Pancreas (tissue), 10 donors: ENCODE results near the gene MYPN. TPM values are rescaled to one million over a fixed set of nuclear protein-coding genes. Genes with fewer than 3 reads are reported as not detected.
A peak's percentile ranks its signal among the peaks of the same experiment; 100 is the strongest.
"Not testable (repeated sequence)": the region's sequence is repeated elsewhere in the genome, so short reads cannot be mapped to it uniquely, and the experiment has no call there.

ENCODE experiments used
- ATAC-seq, 4 donors: fragments of 200-7000 bp; cut with Tn5 transposase; one replicate each; pipeline versions ENCODE4 v1.8.0 to v1.9.1; 2020; ENCODE audit warnings: mild to moderate bottlenecking in 4 of 4, moderate library complexity in 4 of 4
- DNase-seq, 6 donors: peaks; one replicate each; pipeline ENCODE4 v3.0.0-alpha.2; 2020
- FAIRE-seq: peaks from 2 replicates; lab custom pipeline; 2012; peaks lifted over from hg19 to GRCh38; lab: Jason Lieb, UNC
- H3K27ac ChIP-seq, 4 donors: fragments of 200-600 bp; sonication (generic); 1 replicate in 3 of 4; 2 replicates in 1 of 4; pipeline versions ENCODE4 v1.5.0 to v1.8.0; 2020
- H3K27me3 ChIP-seq, 4 donors: fragments of 200-600 bp; one replicate each; pipeline ENCODE4 v1.8.0; 2021
- H3K36me3 ChIP-seq, 3 donors: fragments of 200-600 bp; sonication (generic) in 1 of 3; one replicate each; pipeline versions ENCODE4 v1.5.0 to v1.8.0; 2020 to 2021
- H3K4me1 ChIP-seq, 3 donors: fragments of 200-600 bp; one replicate each; pipeline ENCODE4 v1.8.0; 2021
- H3K4me3 ChIP-seq, 4 donors: fragments of 200-600 bp; sonication (generic) in 2 of 4; one replicate each; pipeline versions ENCODE4 v1.5.0 to v1.8.0; 2020 to 2021
- H3K9me3 ChIP-seq, 4 donors: fragments of 200-600 bp; one replicate each; pipeline ENCODE4 v1.8.0; 2021
- WGBS, 2 donors: extraction: QIAGEN DNeasy Blood & Tissue Kit; methylation state at CpG; one replicate each; pipeline ENCODE4 v1.1.7; 2013; 5-methylcytosine and 5-hydroxymethylcytosine counted together
- intact Hi-C, 3 donors: fragments of 100-400 bp; cut with DNase I; formaldehyde crosslinking; loops; one replicate each; pipeline versions ENCODE4 v1.11.1 to v1.14.2; 2022
- polyA plus RNA-seq, 2 donors: library from polyadenylated mRNA; stranded (reverse); fragments of 200-250 nt; gene quantifications; one replicate each; pipeline ENCODE4 v1.2.3, GENCODE V29; 2013
- total RNA-seq, 6 donors: library from RNA; stranded (reverse); fragmentation: NEBNext Ultra II Directional in 4 of 6; extraction: Animal tissue kit (Norgen Biotek cat#: 25700) in 4 of 6; gene quantifications; one replicate each; pipeline versions ENCODE4 v1.2.1 to v1.2.4, GENCODE V29; 2021 to 2023
- TF ChIP-seq, protein P1 (sequence below), 4 donors: fragments of 200-600 bp; sonication (generic) in 3 of 4; IDR thresholded peaks; one replicate each; pipeline versions ENCODE4 v1.5.0 to v1.8.0; 2021; ENCODE audit warnings: antibody characterized with exemption in 4 of 4
- donor health status: healthy with polysubstance abuse.
- donor health status: DM: no; HTN: no; CAD: no; lungs with moderate emphysema.
- donor health status: DM: no; HTN: no; CAD: no.
- donor health status: control.
- donor health status: control.
- donor health status: Bipolar disorder and iron deficiency.
- donor health status: DM: yes; HTN: yes; CAD: no.
- donor health status: DM: no; HTN: no; CAD: no.
- donor health status: DM: no; HTN: no; CAD: no.
- donor health status: DM: yes; HTN: yes; CAD: no.

The MYPN gene
- total and polyA plus RNA-seq, 8 donors: 0.16 to 0.83 (median 0.37) TPM

DNA sequence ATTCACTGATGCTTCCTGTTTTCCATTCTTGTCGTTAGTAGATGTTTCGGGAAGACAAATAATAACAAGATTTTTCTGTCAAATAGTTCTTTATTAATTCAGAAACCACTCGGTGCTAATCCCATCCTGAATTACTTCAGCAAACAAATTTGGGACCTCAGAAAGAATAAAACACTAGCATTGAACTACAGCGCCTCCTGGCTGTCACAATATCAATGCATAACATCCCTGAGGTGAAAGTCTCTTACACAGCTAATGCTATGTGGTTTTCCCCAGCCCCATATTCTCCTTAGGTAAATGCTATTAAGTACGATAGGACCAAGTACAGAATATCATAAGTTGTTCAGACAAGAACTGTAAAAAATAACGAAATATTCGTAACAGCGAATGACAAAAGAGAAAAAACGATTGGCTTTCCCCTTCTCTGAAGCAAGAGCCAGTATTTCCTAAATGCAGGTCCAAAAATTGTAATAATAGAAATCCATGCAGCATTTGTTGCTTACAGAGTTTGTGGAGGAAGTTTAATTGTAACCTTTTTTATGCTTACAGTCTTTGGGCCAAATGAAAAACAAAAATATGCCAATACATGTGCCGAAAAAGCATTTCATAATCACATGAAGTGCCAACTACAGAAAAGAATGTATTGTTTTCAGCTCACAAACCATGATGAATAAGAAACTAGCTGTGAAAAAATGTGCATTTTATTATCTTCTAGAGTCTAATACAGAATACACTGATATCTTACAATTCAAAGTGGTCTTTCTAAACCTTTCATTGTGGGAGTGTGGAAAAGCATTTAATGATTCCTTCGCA is 47.3 kb downstream of the MYPN start:
- WGBS, 2 donors: 35 to 45% methylated on average over 11 of the region's 11 CpGs
- no peak overlapping the region for H3K4me3 ChIP-seq
- no peak overlapping the region for H3K27ac ChIP-seq
- peak in 3 of 4 donors; percentile 61 to 67 (median 62) for ATAC-seq
- intact Hi-C loops: loop anchor here in 2 of 3 donors (5.0 to 10.0 kb wide), 3 partner anchors 74 to 302 kb away; no protein-coding TSS in a partner anchor
- H3K27me3 ChIP-seq: no peaks in the 10 kb centered on the region
- H3K9me3 ChIP-seq: no peaks in the 10 kb centered on the region
- FAIRE-seq: peak; percentile 9
- TF ChIP-seq, protein P1, sequence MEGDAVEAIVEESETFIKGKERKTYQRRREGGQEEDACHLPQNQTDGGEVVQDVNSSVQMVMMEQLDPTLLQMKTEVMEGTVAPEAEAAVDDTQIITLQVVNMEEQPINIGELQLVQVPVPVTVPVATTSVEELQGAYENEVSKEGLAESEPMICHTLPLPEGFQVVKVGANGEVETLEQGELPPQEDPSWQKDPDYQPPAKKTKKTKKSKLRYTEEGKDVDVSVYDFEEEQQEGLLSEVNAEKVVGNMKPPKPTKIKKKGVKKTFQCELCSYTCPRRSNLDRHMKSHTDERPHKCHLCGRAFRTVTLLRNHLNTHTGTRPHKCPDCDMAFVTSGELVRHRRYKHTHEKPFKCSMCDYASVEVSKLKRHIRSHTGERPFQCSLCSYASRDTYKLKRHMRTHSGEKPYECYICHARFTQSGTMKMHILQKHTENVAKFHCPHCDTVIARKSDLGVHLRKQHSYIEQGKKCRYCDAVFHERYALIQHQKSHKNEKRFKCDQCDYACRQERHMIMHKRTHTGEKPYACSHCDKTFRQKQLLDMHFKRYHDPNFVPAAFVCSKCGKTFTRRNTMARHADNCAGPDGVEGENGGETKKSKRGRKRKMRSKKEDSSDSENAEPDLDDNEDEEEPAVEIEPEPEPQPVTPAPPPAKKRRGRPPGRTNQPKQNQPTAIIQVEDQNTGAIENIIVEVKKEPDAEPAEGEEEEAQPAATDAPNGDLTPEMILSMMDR (IDR thresholded peaks at IDR 0.05): peak; percentile 47 to 57 (median 56)
- no peaks in the 10 kb centered on the region for H3K36me3 ChIP-seq
- H3K4me1 ChIP-seq: peaks cover 0 to 15% (median 9%) of the 10 kb centered on the region in 3 donors
- peak in 3 of 6 donors; percentile 27 to 61 (median 32) for DNase-seq

DNA sequence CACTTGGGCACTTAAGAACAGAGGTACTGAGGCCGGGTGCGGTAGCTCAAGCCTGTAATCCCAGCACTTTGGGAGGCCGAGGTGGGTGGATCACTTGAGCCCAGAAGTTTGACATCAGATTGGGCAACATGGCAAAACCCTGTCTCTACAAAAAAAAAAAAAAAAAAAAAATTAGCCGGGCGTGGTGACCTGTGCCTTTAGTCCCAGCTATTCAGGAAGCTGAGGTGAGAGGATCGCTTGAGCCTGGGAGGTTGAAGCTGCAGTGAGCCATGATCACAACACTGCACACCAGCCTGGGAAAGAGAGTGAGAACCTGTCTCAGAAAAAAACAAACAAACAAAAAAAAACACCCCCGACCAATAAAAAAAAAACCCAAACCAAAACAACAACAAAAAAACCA is 48.2 kb downstream of the MYPN start:
- WGBS, 2 donors: 87 to 93% methylated on average over 5 to 7 of the region's 7 CpGs
- not testable (repeated sequence) for ATAC-seq, H3K27ac ChIP-seq, DNase-seq, H3K27me3 ChIP-seq, FAIRE-seq, H3K36me3 ChIP-seq, H3K4me3 ChIP-seq, H3K9me3 ChIP-seq
- intact Hi-C loops: loop anchor here in 2 of 3 donors (5.0 to 10.0 kb wide), 3 partner anchors 75 to 303 kb away; no protein-coding TSS in a partner anchor
- H3K4me1 ChIP-seq: peaks cover 0 to 15% (median 9%) of the 10 kb centered on the region in 3 donors

DNA sequence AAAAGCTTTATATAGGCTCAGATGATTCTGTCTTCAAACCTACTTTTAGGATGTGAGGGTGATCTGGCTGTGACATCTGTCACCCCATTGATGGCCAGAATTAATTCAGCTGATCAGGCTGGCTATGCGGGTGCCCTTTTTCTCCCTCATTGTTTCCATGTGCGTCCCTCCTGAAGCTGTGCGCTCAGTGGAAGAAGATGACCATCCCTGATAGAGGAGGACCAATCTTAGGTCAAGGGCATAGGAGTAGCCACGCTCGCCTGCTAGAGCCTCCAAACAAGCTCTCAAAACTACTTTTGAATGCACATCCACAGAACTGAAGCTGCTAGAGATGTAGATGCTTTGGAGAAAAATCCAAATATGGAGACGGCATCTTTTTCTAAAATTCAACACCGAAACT is 48.7 kb downstream of the MYPN start:
- no peak for ATAC-seq
- Histone ChIP-seq H3K36me3 (no peaks in the 10 kb centered on the region), H3K27me3 (no peaks in the 10 kb centered on the region), H3K4me3 (no peak overlapping the region), H3K27ac (no peak overlapping the region), H3K4me1 (peaks cover 0 to 14% (median 9%) of the 10 kb centered on the region in 3 donors), H3K9me3 (no peaks in the 10 kb centered on the region)
- WGBS, 2 donors: 91 to 92% methylated on average over 7 of the region's 7 CpGs
- no peak for FAIRE-seq
- DNase-seq: no peak
- intact Hi-C loops: loop anchor here in 2 of 3 donors (5.0 to 10.0 kb wide), 3 partner anchors 76 to 303 kb away; no protein-coding TSS in a partner anchor
- TF ChIP-seq, protein P1 (IDR thresholded peaks at IDR 0.05): no peak

DNA sequence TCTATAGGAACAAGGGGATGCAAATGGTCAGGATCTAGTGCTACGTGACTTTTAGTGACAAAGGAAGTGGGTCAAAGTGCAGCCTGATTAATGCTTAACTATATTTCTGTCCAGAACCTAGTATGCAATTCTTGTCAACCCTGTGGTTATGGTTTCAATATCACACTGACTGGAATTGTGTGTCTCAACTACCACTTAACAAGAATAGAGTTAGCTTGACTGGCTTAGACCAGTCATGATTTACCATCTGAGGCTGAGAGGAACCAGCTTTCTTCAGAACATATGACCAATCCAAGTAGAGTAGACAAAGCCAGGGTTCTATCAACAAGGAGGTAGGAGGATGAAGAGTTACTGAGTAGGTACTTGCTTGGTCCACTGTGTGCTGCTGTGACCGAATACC is 54.4 kb downstream of the MYPN start:
- DNase-seq (no peak), FAIRE-seq (no peak), ATAC-seq (peak in 3 of 4 donors; percentile 23 to 67 (median 26))
- Histone ChIP-seq H3K4me1 (no peaks in the 10 kb centered on the region), H3K4me3 (no peak overlapping the region), H3K27me3 (no peaks in the 10 kb centered on the region), H3K9me3 (no peaks in the 10 kb centered on the region), H3K36me3 (no peaks in the 10 kb centered on the region), H3K27ac (no peak overlapping the region)
- WGBS, 2 donors: 47 to 50% methylated on average over 2 of the region's 2 CpGs
- TF ChIP-seq, protein P1 (IDR thresholded peaks at IDR 0.05): no peak
- intact Hi-C loops: no loop called here

DNA sequence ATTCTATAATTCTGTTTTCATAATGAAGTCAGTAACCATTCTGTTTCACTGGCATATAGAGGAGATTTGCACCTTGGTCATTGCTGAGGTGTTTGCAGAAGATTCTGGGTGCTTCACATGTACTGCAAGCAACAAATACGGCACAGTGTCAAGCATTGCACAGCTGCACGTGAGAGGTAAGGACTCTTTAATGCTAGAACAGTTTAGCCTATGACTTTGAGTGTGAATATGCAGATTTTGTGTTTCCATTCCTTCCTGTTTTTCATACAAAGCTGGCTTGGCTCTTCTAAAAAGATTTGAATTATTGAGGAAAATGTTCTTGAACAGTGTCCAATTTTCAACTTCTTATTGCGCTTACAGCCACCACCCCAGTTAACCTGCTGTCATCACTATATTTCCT is 56.4 kb downstream of the MYPN start:
- intact Hi-C loops: no loop called here
- Histone ChIP-seq H3K9me3 (no peaks in the 10 kb centered on the region), H3K36me3 (no peaks in the 10 kb centered on the region), H3K4me1 (no peaks in the 10 kb centered on the region), H3K27me3 (no peaks in the 10 kb centered on the region), H3K27ac (no peak overlapping the region), H3K4me3 (no peak overlapping the region)
- no peak for ATAC-seq
- WGBS, 2 donors: 75 to 83% methylated on average over 3 of the region's 3 CpGs
- FAIRE-seq: no peak
- TF ChIP-seq, protein P1 (IDR thresholded peaks at IDR 0.05): no peak
- DNase-seq: no peak
